ENCODE measurements around the gene PLEKHN1. TPM values are rescaled to one million over a fixed set of nuclear protein-coding genes. Genes with fewer than 3 reads are reported as not detected.

Gene PLEKHN1
- total RNA-seq, 2 experiments from 2014 or later: 5.8 to 6.0 TPM

- peaks cover 15% of the 10 kb centered on the region for H3K36me3 Mint-ChIP-seq
- H3K27ac Mint-ChIP-seq: no peak overlapping the region
- ChIA-PET POLR2A (interaction anchor here (0.8 kb wide), 1 partner anchor 53 kb away, joined by 3 read pairs; no protein-coding TSS in a partner anchor), CTCF (interaction anchor here (1.0 kb wide), 1 partner anchor 15 kb away, joined by 3 read pairs; no protein-coding TSS in a partner anchor)
- no peak for DNase-seq
- no peaks in the 10 kb centered on the region for H3K9me3 Mint-ChIP-seq
- intact Hi-C loops (cut with micrococcal nuclease): loop anchor here (10.0 kb wide), 1 partner anchor 104 kb away; no protein-coding TSS in a partner anchor
- H3K27me3 Mint-ChIP-seq: no peaks in the 10 kb centered on the region
- H3K4me1 Mint-ChIP-seq (ENCODE audit: low read depth): peaks cover 22% of the 10 kb centered on the region
- H3K4me3 Mint-ChIP-seq: peak overlapping the region; percentile 49
These were observed 5.1 kb upstream of the PLEKHN1 start for GRCh38 chr1:961132-961669.

DNA sequence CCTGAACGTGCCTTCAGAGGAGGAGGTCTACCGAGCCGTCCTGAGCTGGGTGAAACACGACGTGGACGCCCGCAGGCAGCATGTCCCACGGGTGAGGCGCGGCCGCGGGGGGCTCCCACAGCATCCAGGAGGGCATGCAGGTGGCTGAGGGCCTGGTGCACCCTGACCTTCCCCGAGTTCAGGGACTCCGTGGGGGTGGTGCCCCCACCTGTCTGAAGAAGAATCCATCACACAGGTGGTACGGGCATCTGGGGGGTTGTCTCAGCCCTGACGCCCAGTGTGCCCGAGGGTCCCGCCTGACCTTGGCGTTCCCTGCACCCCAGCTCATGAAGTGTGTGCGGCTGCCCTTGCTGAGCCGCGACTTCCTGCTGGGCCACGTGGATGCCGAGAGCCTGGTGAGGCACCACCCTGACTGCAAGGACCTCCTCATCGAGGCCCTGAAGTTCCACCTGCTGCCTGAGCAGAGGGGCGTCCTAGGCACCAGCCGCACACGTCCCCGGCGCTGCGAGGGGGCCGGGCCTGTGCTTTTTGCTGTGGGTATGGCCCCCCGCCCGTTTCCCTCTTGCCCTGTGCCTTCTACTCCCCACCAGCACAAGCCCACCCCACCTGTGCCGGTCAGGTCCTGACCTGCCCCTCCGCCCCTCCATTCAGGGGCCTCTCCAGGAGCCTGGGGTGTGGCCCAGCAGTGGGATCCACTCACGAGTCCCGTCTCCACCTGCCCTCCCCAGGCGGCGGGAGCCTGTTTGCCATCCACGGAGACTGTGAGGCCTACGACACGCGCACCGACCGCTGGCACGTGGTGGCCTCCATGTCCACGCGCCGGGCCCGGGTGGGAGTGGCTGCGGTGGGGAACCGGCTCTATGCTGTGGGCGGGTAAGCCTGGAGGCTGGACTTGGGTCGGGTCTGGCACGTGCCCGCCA is 3.6 kb upstream of the PLEKHN1 start:
- intact Hi-C loops (cut with micrococcal nuclease): loop anchor here (10.0 kb wide), 1 partner anchor 102 kb away; no protein-coding TSS in a partner anchor
- H3K27me3 Mint-ChIP-seq: no peaks in the 10 kb centered on the region

DNA sequence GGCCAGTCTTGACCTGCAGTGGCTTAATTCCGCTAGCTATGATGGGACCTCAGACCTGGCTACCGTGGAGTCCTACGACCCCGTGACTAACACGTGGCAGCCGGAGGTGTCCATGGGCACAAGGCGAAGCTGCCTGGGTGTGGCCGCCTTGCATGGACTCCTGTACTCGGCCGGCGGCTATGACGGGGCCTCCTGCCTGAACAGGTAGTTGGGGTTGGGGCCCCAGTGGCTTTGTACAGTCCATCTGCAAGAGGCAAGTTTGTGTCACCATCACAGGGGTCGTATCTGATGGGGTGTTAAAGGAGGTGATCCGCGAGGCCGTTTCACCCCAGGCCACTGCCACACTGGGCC is 3.0 kb upstream of the PLEKHN1 start:
- CTCF ChIA-PET: no interaction called here
- H3K27ac Mint-ChIP-seq: no peak overlapping the region
- H3K27me3 Mint-ChIP-seq: no peaks in the 10 kb centered on the region
- DNase-seq: no peak
- POLR2A ChIA-PET: no interaction called here
- H3K4me3 Mint-ChIP-seq: no peak overlapping the region
- no peaks in the 10 kb centered on the region for H3K9me3 Mint-ChIP-seq
- intact Hi-C loops (cut with micrococcal nuclease): loop anchor here (10.0 kb wide), 1 partner anchor 102 kb away; no protein-coding TSS in a partner anchor
- peaks cover 14% of the 10 kb centered on the region for H3K4me1 Mint-ChIP-seq (ENCODE audit: low read depth)
- H3K36me3 Mint-ChIP-seq: peaks cover 4% of the 10 kb centered on the region

More for the DNA sequence above, 3.6 kb upstream of the PLEKHN1 start:
- ChIA-PET CTCF (no interaction called here), POLR2A (no interaction called here)
- peaks cover 16% of the 10 kb centered on the region for H3K4me1 Mint-ChIP-seq (ENCODE audit: low read depth)
- H3K4me3 Mint-ChIP-seq: no peak overlapping the region
- peaks cover 6% of the 10 kb centered on the region for H3K36me3 Mint-ChIP-seq
- H3K9me3 Mint-ChIP-seq: no peaks in the 10 kb centered on the region
- H3K27ac Mint-ChIP-seq: no peak overlapping the region
- no peak for DNase-seq

GRCh38 chr1:963746-964525 is 2.3 kb upstream of the PLEKHN1 start:
- Mint-ChIP-seq H3K4me1 (ENCODE audit: low read depth) (peaks cover 11% of the 10 kb centered on the region), H3K27ac (no peak overlapping the region), H3K4me3 (no peak overlapping the region), H3K27me3 (no peaks in the 10 kb centered on the region), H3K9me3 (no peaks in the 10 kb centered on the region), H3K36me3 (peaks cover 3% of the 10 kb centered on the region)
- intact Hi-C loops (cut with micrococcal nuclease): loop anchor here (10.0 kb wide), 1 partner anchor 101 kb away; no protein-coding TSS in a partner anchor
- CTCF ChIA-PET: no interaction called here
- POLR2A ChIA-PET: no interaction called here
- no peak for DNase-seq

GRCh38 chr1:964691-965525 is 1.4 kb upstream of the PLEKHN1 start:
- no peak for DNase-seq
- Mint-ChIP-seq H3K27ac (no peak overlapping the region), H3K4me3 (no peak overlapping the region), H3K27me3 (no peaks in the 10 kb centered on the region), H3K36me3 (peaks cover 3% of the 10 kb centered on the region), H3K9me3 (peaks cover 2% of the 10 kb centered on the region), H3K4me1 (ENCODE audit: low read depth) (peaks cover 11% of the 10 kb centered on the region)
- POLR2A ChIA-PET: no interaction called here
- intact Hi-C loops (cut with micrococcal nuclease): loop anchor here (10.0 kb wide), 1 partner anchor 100 kb away; no protein-coding TSS in a partner anchor
- CTCF ChIA-PET: no interaction called here

- intact Hi-C loops (cut with micrococcal nuclease): loop anchor here (10.0 kb wide), 1 partner anchor 99 kb away; no protein-coding TSS in a partner anchor
- ChIA-PET POLR2A (no interaction called here), CTCF (no interaction called here)
- DNase-seq: no peak
- Mint-ChIP-seq H3K9me3 (peaks cover 2% of the 10 kb centered on the region), H3K4me1 (ENCODE audit: low read depth) (peaks cover 11% of the 10 kb centered on the region), H3K36me3 (peaks cover 3% of the 10 kb centered on the region), H3K27ac (peak overlapping the region; percentile 42), H3K27me3 (no peaks in the 10 kb centered on the region), H3K4me3 (peak overlapping the region; percentile 56)
These were observed 652 bp upstream of the PLEKHN1 start for GRCh38 chr1:965526-966134.

DNA sequence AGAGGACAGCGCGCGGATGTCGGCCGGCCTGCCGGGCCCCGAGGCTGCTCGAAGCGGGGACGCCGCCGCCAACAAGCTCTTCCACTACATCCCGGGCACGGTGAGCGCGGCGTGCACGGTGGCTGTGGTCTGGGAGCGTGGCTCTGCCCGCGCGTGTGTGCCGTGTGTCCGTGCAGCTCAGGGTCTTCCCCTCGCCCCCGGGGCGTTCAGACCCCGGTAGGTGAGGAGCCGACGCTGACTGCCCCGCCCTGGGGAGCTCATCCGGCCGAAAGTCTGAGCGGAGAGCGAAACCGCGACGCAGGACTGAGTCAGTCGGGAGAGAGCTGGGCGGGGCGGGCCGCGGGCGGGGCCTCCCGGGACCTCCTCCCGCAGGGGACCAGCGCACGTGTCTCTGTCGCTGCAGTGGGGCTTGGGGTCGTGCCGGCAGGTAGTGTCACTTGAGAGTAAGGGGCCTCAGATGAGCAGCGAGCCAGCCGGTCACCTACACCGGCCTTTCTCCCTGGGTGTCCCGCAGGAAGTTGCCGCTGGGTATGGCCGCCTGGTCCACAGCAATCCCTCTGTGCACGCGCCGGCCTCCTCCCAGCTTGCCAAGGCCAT is 520 bp downstream of the PLEKHN1 start:
- H3K27ac Mint-ChIP-seq: peak overlapping the region; percentile 74
- POLR2A ChIA-PET: no interaction called here
- intact Hi-C loops (cut with micrococcal nuclease): loop anchor here (10.0 kb wide), 1 partner anchor 98 kb away; no protein-coding TSS in a partner anchor
- peaks cover 2% of the 10 kb centered on the region for H3K9me3 Mint-ChIP-seq
- peaks cover 3% of the 10 kb centered on the region for H3K36me3 Mint-ChIP-seq
- H3K4me3 Mint-ChIP-seq: peak overlapping the region; percentile 79
- peaks cover 7% of the 10 kb centered on the region for H3K4me1 Mint-ChIP-seq (ENCODE audit: low read depth)
- peak; percentile 90 for DNase-seq
- H3K27me3 Mint-ChIP-seq: no peaks in the 10 kb centered on the region
- CTCF ChIA-PET: interaction anchor here (0.6 to 1.8 kb wide), 5 partner anchors 9 to 405 kb away, joined by 3 to 7 read pairs (median 6); no protein-coding TSS in a partner anchor

GRCh38 chr1:967466-968343 is 1.4 kb downstream of the PLEKHN1 start:
- intact Hi-C loops (cut with micrococcal nuclease): loop anchor here (10.0 kb wide), 1 partner anchor 97 kb away; no protein-coding TSS in a partner anchor
- Mint-ChIP-seq H3K36me3 (no peaks in the 10 kb centered on the region), H3K4me3 (no peak overlapping the region), H3K9me3 (peaks cover 2% of the 10 kb centered on the region), H3K27ac (no peak overlapping the region), H3K27me3 (no peaks in the 10 kb centered on the region), H3K4me1 (ENCODE audit: low read depth) (peaks cover 7% of the 10 kb centered on the region)
- ChIA-PET CTCF (interaction anchor here (0.9 to 1.8 kb wide), 5 partner anchors 8 to 404 kb away, joined by 3 to 7 read pairs (median 6); no protein-coding TSS in a partner anchor), POLR2A (interaction anchor here (0.9 to 1.0 kb wide), 2 partner anchors 9 to 61 kb away, joined by 3 to 4 read pairs; partner anchors contain the start of gene NOC2L)
- no peak for DNase-seq

DNA sequence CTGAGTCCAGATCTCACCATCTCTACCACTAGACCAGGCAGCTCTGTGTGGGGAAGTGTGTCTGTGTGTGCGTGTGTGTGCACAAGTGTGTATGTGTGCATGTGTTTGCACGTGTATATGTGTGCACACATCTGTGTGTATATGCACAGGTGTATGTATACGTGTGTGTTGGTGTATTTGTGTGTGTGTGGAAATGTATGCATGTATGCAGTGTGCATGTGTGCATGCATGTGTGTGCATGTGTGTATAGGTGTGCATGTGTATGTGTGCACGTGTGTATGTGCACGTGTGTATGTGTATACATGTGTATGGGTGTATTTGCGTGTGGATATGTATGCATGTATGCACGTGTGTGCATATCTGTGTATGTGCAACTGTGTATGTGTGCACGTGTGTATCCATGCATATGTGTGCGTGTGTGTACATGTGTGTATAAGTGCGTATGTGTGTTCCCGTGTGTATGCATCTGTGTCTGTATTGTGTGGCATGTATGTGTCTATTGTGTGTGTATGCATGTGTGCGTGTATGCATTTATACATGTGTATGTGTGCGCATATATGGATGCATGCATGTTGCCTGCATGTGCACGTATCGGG is 3.1 kb downstream of the PLEKHN1 start:
- intact Hi-C loops (cut with micrococcal nuclease): loop anchor here (10.0 kb wide), 1 partner anchor 95 kb away; no protein-coding TSS in a partner anchor
- Mint-ChIP-seq H3K4me1 (ENCODE audit: low read depth) (peaks cover 7% of the 10 kb centered on the region), H3K27me3 (no peaks in the 10 kb centered on the region), H3K4me3 (no peak overlapping the region), H3K9me3 (peaks cover 2% of the 10 kb centered on the region), H3K36me3 (no peaks in the 10 kb centered on the region), H3K27ac (no peak overlapping the region)
- CTCF ChIA-PET: interaction anchor here (1.9 kb wide), 1 partner anchor 15 kb away, joined by 10 read pairs; no protein-coding TSS in a partner anchor
- DNase-seq: no peak
- POLR2A ChIA-PET: no interaction called here

Measured in activated CD4-positive, alpha-beta memory T cell treated with anti-CD3 and anti-CD28 coated beads for 36 hours (primary cell).